H1 (cell line): ENCODE results near the gene MMP17. TPM values are rescaled to one million over a fixed set of nuclear protein-coding genes. Genes with fewer than 3 reads are reported as not detected.

Experiments used
- BRCA1 ChIP-seq: IDR thresholded peaks from 2 replicates; pipeline ENCODE4 v1.6.1; 2012; ENCODE audit warnings: low read depth, low read length, improper control_type of control experiment
- CHD2 ChIP-seq: IDR thresholded peaks from 2 replicates; pipeline ENCODE4 v1.6.1; 2012; ENCODE audit warnings: low read length, improper control_type of control experiment
- GTF2F1 ChIP-seq: IDR thresholded peaks from 2 replicates; pipeline ENCODE4 v1.6.1; 2012; ENCODE audit warnings: low read depth, low read length, improper control_type of control experiment, borderline replicate concordance
- JUN ChIP-seq: IDR thresholded peaks from 2 replicates; pipeline ENCODE4 v1.6.1; 2011; ENCODE audit warnings: low read depth, mild to moderate bottlenecking, improper control_type of control experiment, low read length
- SP1 ChIP-seq: IDR thresholded peaks from 2 replicates; pipeline ENCODE4 v1.6.1; 2011; ENCODE audit warnings: low read depth, low read length
- TCF12 ChIP-seq: IDR thresholded peaks from 2 replicates; pipeline ENCODE4 v1.6.1; 2011; ENCODE audit warnings: low read depth, mild to moderate bottlenecking, low read length
- polyA plus RNA-seq, 7 experiments: library from polyadenylated mRNA; depleted of rRNA in 3 of 7; stranded (reverse) in 5 of 7; unstranded in 2 of 7; fragments of >200 nt in 5 of 7; fragments of 200-250 nt in 2 of 7; gene quantifications; 1 replicate in 5 of 7; 2 replicates in 1 of 7; 4 replicates in 1 of 7; pipeline versions ENCODE4 v1.2.1 to v1.2.3, GENCODE V29; 2011 to 2013; ENCODE audit warnings: missing spikeins in 2 of 7, mixed read lengths in 2 of 7
- total RNA-seq: library from RNA; stranded (reverse); fragmentation: NEBNext Ultra II Directional; extraction: Animal tissue kit (Norgen Biotek cat#: 25700); gene quantifications from 2 replicates; pipeline ENCODE4 v1.2.1, GENCODE V29; 2021

The MMP17 gene
- total and polyA plus RNA-seq, 2 of the 8 experiments (the other 6 are each of a cell fraction or from before 2014, with no cell fraction given): 41.3 to 53.8 TPM

DNA sequence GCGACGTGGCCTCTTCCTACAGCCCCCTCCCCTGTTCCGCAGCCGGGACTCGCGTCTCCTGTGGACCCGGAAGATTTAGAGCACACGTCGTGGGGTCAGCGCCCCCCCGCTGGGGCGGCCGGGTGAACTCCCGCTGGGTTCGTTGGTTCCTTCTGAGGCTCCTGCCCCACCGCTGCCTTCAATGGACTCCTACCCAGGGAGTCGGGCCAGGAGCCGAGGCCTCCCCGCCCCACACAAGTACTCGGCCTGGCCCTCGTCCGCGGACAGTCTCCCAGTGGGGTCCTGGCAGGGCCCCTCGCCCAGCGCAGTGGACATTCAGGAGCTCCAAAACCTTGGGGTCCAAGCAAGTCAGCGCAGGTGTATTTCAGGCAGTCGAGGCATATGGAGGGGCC lies 1.2 kb downstream of the MMP17 start (continued):
- TF ChIP-seq SP1 (no peak), CHD2 (no peak), GTF2F1 (no peak), BRCA1 (no peak), TCF12 (no peak), JUN (no peak)
- TF ChIP-seq, all 59 proteins: peak for 0
